Muscle of back (tissue), 11 donors: ENCODE data around the gene GDPD5. TPM values are rescaled to one million over a fixed set of nuclear protein-coding genes. Genes with fewer than 3 reads are reported as not detected.
A peak's percentile ranks its signal among the peaks of the same experiment; 100 is the strongest.

Experiments used
- DNase-seq, 3 donors: peaks; one replicate each; pipeline versions ENCODE4 v3.0.0 to v3.0.0-alpha.2; 2013
- polyA plus RNA-seq, 10 donors: library from polyadenylated mRNA; unstranded; fragments of 120-200 nt; gene quantifications; one replicate each; pipeline ENCODE4 v1.2.1, GENCODE V29; 2013; ENCODE audit not compliant: insufficient read length in 10 of 10

The GDPD5 gene
- polyA plus RNA-seq, 10 donors, result 14.1 to 27.4 (median 19.7) TPM

GRCh38 chr11:75492181-75492820 lies 33.4 kb downstream of the GDPD5 start:
- DNase-seq, result no peak

GRCh38 chr11:75491465-75491864 lies 34.3 kb downstream of the GDPD5 start:
- DNase-seq, result no peak

- no peak for DNase-seq
These were observed 35.2 kb downstream of the GDPD5 start for GRCh38 chr11:75490221-75491181.

DNA sequence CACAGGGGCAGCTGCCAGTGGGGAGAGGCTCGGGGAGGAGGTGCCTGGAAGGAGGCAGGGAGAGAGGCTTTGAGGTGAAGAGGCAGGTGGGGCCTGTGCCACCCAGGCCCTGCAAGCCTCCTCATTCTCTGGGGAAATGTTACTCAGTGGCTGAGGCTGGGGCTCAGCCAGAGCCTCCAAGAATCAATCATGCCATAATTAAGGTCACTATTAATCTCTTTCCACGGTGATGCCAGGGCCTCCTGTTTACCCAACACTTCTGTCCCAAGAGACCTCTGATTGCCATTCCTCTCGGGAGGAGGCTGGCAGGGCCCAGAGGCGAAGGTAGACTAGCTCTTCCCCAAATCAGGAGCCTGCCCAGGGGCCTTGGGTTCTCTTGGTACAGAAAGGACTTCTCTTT lies 38.4 kb downstream of the GDPD5 start:
- no peak for DNase-seq

DNA sequence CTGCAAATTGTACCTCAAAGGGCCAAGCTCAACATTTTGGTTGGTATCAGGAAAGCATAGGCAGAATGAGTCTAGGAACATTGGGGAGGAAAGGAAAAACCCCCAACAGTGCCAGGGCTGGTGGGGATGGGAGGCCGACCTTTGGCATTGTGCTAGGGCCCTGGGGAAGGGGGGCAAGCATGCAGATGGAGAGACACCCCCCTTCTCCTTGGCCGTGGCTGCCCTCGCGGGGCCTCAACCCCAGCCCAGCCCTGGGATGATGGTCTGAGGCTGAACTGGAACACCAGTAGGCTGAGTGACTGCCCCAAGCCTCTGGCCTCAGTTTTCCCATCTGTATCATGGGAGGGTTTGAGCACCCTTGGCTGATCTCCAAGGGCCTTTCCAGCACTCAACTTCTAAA lies 40.0 kb downstream of the GDPD5 start:
- DNase-seq, result no peak

- no peak for DNase-seq
These were observed 42.7 kb downstream of the GDPD5 start for GRCh38 chr11:75482931-75483469.

GRCh38 chr11:75481922-75482606 lies 43.7 kb downstream of the GDPD5 start:
- no peak for DNase-seq

- DNase-seq, result no peak
These were observed 44.4 kb downstream of the GDPD5 start for GRCh38 chr11:75481223-75481921.

GRCh38 chr11:75480185-75481175 lies 45.3 kb downstream of the GDPD5 start:
- DNase-seq, result no peak

GRCh38 chr11:75479597-75480145 lies 46.1 kb downstream of the GDPD5 start:
- DNase-seq, result no peak

GRCh38 chr11:75478783-75479596 lies 46.8 kb downstream of the GDPD5 start:
- no peak for DNase-seq

- no peak for DNase-seq
These were observed 48.2 kb downstream of the GDPD5 start for GRCh38 chr11:75477614-75477935.

GRCh38 chr11:75476739-75477613 lies 48.8 kb downstream of the GDPD5 start:
- no peak for DNase-seq

GRCh38 chr11:75475767-75476650 lies 49.7 kb downstream of the GDPD5 start:
- no peak for DNase-seq

DNA sequence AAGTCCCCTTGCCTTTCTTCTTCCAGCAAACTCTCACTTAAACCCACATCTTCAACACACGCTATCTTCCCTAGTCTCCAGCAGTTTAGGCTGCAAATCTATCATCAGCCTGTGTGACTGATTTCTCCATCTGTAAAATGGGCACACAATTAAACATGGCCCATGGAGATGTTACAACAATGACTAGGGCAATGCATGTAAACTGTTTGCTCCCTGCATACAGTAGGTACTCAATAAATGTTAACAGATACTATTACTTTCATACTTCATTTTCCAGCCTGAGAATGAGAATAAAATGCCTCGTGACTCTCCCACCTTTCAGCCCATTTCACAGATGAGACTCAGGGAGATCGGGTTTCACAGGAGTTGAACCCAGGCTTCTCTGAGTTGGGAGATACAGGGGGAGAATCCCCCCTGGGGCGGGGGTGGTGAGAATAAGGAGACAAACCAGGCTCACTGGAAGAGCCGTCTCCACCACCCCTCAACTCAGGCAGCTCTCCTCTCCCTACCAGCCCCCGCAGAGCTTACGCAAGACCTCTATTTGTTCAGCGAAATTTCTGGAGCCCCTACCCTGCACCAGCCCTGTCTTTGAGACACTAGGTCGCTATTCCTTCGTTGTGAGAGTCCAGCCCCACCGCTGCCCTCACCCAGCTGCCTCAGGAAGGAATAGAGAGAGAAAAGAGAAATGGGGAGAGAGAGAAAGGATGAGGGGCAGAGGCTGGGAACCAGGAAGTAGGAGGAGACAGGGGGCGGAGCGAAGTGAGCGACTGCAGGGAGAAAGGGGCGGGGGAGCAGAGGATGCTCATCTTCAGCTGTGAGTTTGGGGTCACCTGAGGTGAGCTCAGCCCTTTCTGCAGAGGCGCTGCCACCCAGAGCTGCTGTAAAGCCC lies 50.6 kb downstream of the GDPD5 start:
- DNase-seq, result peak; percentile 38 to 83 (median 58)

DNA sequence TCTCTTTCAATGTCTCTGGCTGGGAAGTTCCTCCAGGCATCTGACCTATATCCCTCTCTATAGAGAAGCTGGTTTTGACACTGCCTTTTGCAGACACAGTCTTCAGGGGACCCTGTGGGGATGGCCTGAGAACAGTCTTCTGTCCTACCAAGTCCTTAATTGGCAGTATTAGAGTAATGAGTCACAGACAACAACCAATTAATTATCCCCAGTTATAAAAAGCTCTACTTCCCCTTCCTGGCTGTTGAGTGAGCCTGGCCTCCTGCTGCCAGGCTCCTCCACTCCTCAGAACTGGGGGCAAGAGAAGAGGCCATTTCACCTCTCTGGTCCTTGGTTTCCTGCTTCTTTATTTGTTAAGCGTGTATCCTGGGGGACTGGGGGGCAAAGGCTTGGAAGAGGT lies 51.5 kb downstream of the GDPD5 start:
- DNase-seq, result no peak
